SK-N-SH treated with all-trans-retinoic acid at 6 μM for 48 hours (cell line): Measurements from ENCODE around the gene KCTD10.

Source experiments
- ATAC-seq: fragments of 200-7000 bp; cut with Tn5 transposase; 3 replicates; pipeline ENCODE4 v1.9.1; 2020; ENCODE audit warnings: mild to moderate bottlenecking, moderate library complexity
- BACH2 ChIP-seq: fragments of 250-450 bp; sonication (Bioruptor Pico); IDR thresholded peaks from 2 replicates; pipeline ENCODE4 v1.9.0; 2021; ENCODE audit warnings: mild to moderate bottlenecking, borderline replicate concordance
- CSDC2 ChIP-seq: fragments of 250-450 bp; sonication (Bioruptor Pico); IDR thresholded peaks from 2 replicates; pipeline ENCODE4 v1.5.0; 2020; ENCODE audit warnings: mild to moderate bottlenecking, moderate library complexity
- ESRRG ChIP-seq: fragments of 250-450 bp; sonication (Bioruptor Pico); IDR thresholded peaks from 2 replicates; pipeline ENCODE4 v1.6.1; 2021; ENCODE audit warnings: mild to moderate bottlenecking
- GLIS3 ChIP-seq: fragments of 250-450 bp; sonication (Bioruptor Pico); IDR thresholded peaks from 2 replicates; pipeline ENCODE4 v1.5.0; 2020; ENCODE audit warnings: mild to moderate bottlenecking, moderate library complexity
- PPARA ChIP-seq: fragments of 250-450 bp; sonication (Bioruptor Pico); IDR thresholded peaks from 2 replicates; pipeline ENCODE4 v1.5.0; 2020; ENCODE audit warnings: mild to moderate bottlenecking, borderline replicate concordance
- RARB ChIP-seq: fragments of 250-450 bp; sonication (Bioruptor Pico); IDR thresholded peaks from 2 replicates; pipeline ENCODE4 v1.8.0; 2021; ENCODE audit warnings: mild to moderate bottlenecking, moderate library complexity
- TCF4 ChIP-seq: fragments of 250-450 bp; sonication (Bioruptor Pico); IDR thresholded peaks from 2 replicates; pipeline ENCODE4 v1.8.0; 2021; ENCODE audit warnings: mild to moderate bottlenecking, moderate library complexity, borderline replicate concordance
- TOX ChIP-seq: fragments of 250-450 bp; sonication (Bioruptor Pico); IDR thresholded peaks from 2 replicates; pipeline ENCODE4 v1.8.0; 2021; ENCODE audit warnings: mild to moderate bottlenecking, moderate library complexity, borderline replicate concordance
- ZFP3 ChIP-seq: fragments of 250-450 bp; sonication (Bioruptor Pico); IDR thresholded peaks from 2 replicates; pipeline ENCODE4 v1.5.0; 2020; ENCODE audit warnings: mild to moderate bottlenecking, moderate library complexity
- ZFP30 ChIP-seq: fragments of 450-650 bp; formaldehyde crosslinking; IDR thresholded peaks from 2 replicates; pipeline ENCODE4 v1.5.0; 2022; ENCODE audit warnings: mild to moderate bottlenecking, moderate library complexity
- ZNF565 ChIP-seq: fragments of 450-650 bp; formaldehyde crosslinking; conservative IDR thresholded peaks from 2 replicates; pipeline ENCODE4 v1.5.0; 2020; ENCODE audit warnings: low read depth, mild to moderate bottlenecking, moderate library complexity
- ZNF70 ChIP-seq: fragments of 450-650 bp; formaldehyde crosslinking; IDR thresholded peaks from 2 replicates; pipeline ENCODE4 v1.5.0; 2020; ENCODE audit warnings: mild to moderate bottlenecking, moderate library complexity
- ZNF8 ChIP-seq: fragments of 450-650 bp; formaldehyde crosslinking; IDR thresholded peaks from 2 replicates; pipeline ENCODE4 v1.5.0; 2020; ENCODE audit warnings: mild to moderate bottlenecking, moderate library complexity
- TF ChIP-seq, protein P1 (sequence below): fragments of 250-450 bp; sonication (Bioruptor Pico); IDR thresholded peaks from 2 replicates; pipeline ENCODE4 v1.5.1; 2020; ENCODE audit warnings: low read depth, mild to moderate bottlenecking, moderate library complexity
- TF ChIP-seq, protein P2 (sequence below): fragments of 250-450 bp; sonication (Bioruptor Pico); IDR thresholded peaks from 2 replicates; pipeline ENCODE4 v1.8.0; 2020; ENCODE audit warnings: mild to moderate bottlenecking, moderate library complexity, borderline replicate concordance
- TF ChIP-seq, protein P3 (sequence below): fragments of 250-450 bp; sonication (Bioruptor Pico); IDR thresholded peaks from 2 replicates; pipeline ENCODE4 v1.5.0; 2020; ENCODE audit warnings: mild to moderate bottlenecking, moderate library complexity
- TF ChIP-seq, protein P4 (sequence below): fragments of 250-450 bp; sonication (Bioruptor Pico); IDR thresholded peaks from 2 replicates; pipeline ENCODE4 v1.5.1; 2021; ENCODE audit warnings: mild to moderate bottlenecking, moderate library complexity
- TF ChIP-seq, protein P5 (sequence below): fragments of 250-450 bp; sonication (Bioruptor Pico); IDR thresholded peaks from 2 replicates; pipeline ENCODE4 v1.8.0; 2021; ENCODE audit warnings: low read depth, mild to moderate bottlenecking, moderate library complexity, borderline replicate concordance

KCTD10 gene

DNA sequence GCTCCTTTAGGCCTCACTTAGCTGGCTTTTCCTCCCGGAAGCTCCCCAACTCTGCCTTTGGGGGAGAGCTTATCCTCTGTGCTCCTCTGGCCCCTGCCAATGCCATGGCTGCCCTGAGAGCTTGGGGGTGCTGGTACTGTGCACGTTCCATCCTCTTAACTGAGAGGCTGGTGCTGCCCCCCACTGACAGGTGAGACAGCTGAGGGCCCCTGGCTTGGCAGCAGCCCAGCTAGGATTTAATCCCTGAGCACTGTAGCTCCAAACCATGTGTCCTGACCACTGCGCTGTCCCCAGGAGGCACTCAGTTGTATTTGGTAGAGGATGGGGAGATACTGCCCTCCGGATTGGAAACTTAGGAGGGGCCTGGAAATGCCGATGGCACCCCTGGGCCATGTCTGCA, 46.4 kb upstream of the KCTD10 start:
- ATAC-seq: no peak
- TF ChIP-seq RARB (CRISPR knock-in tag): no peak
- no peak for TF ChIP-seq ESRRG (CRISPR knock-in tag)
- TF ChIP-seq, protein P1, sequence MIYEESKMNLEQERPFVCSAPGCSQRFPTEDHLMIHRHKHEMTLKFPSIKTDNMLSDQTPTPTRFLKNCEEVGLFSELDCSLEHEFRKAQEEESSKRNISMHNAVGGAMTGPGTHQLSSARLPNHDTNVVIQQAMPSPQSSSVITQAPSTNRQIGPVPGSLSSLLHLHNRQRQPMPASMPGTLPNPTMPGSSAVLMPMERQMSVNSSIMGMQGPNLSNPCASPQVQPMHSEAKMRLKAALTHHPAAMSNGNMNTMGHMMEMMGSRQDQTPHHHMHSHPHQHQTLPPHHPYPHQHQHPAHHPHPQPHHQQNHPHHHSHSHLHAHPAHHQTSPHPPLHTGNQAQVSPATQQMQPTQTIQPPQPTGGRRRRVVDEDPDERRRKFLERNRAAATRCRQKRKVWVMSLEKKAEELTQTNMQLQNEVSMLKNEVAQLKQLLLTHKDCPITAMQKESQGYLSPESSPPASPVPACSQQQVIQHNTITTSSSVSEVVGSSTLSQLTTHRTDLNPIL (CRISPR knock-in tag): no peak
- TF ChIP-seq PPARA: no peak
- TF ChIP-seq ZFP30: no peak
- no peak for TF ChIP-seq GLIS3 (CRISPR knock-in tag)
- TF ChIP-seq ZNF565 (CRISPR knock-in tag): no peak

DNA sequence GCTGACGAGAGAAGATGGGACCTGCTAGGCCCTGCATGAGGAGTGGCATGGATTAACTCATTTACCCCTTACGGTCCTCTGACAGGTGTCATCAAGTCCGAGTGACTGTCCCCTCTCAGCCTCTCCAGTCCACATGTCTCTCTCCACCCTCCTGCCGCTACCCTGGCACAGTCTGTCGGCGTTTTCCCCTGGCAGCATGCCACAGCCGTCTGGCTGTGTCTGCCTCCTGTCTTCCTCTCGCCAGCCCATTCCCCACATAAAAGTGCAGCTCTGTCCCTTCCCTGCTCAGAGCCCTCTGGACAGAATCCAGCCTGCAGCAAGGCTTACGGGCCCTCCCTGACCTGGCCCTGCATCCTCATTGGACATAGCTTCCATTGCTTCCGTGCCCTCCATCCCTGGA, 46.0 kb upstream of the KCTD10 start:
- TF ChIP-seq, protein P2, sequence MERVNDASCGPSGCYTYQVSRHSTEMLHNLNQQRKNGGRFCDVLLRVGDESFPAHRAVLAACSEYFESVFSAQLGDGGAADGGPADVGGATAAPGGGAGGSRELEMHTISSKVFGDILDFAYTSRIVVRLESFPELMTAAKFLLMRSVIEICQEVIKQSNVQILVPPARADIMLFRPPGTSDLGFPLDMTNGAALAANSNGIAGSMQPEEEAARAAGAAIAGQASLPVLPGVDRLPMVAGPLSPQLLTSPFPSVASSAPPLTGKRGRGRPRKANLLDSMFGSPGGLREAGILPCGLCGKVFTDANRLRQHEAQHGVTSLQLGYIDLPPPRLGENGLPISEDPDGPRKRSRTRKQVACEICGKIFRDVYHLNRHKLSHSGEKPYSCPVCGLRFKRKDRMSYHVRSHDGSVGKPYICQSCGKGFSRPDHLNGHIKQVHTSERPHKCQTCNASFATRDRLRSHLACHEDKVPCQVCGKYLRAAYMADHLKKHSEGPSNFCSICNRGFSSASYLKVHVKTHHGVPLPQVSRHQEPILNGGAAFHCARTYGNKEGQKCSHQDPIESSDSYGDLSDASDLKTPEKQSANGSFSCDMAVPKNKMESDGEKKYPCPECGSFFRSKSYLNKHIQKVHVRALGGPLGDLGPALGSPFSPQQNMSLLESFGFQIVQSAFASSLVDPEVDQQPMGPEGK (CRISPR knock-in tag): no peak
- TF ChIP-seq GLIS3 (CRISPR knock-in tag) (no peak), BACH2 (CRISPR knock-in tag) (no peak)
- TF ChIP-seq, protein P3, sequence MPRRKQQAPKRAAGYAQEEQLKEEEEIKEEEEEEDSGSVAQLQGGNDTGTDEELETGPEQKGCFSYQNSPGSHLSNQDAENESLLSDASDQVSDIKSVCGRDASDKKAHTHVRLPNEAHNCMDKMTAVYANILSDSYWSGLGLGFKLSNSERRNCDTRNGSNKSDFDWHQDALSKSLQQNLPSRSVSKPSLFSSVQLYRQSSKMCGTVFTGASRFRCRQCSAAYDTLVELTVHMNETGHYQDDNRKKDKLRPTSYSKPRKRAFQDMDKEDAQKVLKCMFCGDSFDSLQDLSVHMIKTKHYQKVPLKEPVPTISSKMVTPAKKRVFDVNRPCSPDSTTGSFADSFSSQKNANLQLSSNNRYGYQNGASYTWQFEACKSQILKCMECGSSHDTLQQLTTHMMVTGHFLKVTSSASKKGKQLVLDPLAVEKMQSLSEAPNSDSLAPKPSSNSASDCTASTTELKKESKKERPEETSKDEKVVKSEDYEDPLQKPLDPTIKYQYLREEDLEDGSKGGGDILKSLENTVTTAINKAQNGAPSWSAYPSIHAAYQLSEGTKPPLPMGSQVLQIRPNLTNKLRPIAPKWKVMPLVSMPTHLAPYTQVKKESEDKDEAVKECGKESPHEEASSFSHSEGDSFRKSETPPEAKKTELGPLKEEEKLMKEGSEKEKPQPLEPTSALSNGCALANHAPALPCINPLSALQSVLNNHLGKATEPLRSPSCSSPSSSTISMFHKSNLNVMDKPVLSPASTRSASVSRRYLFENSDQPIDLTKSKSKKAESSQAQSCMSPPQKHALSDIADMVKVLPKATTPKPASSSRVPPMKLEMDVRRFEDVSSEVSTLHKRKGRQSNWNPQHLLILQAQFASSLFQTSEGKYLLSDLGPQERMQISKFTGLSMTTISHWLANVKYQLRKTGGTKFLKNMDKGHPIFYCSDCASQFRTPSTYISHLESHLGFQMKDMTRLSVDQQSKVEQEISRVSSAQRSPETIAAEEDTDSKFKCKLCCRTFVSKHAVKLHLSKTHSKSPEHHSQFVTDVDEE (CRISPR knock-in tag): peak; percentile 69; the same call in 1 of the 2 replicates
- TF ChIP-seq, protein P4, sequence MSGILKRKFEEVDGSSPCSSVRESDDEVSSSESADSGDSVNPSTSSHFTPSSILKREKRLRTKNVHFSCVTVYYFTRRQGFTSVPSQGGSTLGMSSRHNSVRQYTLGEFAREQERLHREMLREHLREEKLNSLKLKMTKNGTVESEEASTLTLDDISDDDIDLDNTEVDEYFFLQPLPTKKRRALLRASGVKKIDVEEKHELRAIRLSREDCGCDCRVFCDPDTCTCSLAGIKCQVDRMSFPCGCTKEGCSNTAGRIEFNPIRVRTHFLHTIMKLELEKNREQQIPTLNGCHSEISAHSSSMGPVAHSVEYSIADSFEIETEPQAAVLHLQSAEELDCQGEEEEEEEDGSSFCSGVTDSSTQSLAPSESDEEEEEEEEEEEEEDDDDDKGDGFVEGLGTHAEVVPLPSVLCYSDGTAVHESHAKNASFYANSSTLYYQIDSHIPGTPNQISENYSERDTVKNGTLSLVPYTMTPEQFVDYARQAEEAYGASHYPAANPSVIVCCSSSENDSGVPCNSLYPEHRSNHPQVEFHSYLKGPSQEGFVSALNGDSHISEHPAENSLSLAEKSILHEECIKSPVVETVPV: no peak
- ATAC-seq: peak; percentile 30; the same call in 1 of the 3 replicates

DNA sequence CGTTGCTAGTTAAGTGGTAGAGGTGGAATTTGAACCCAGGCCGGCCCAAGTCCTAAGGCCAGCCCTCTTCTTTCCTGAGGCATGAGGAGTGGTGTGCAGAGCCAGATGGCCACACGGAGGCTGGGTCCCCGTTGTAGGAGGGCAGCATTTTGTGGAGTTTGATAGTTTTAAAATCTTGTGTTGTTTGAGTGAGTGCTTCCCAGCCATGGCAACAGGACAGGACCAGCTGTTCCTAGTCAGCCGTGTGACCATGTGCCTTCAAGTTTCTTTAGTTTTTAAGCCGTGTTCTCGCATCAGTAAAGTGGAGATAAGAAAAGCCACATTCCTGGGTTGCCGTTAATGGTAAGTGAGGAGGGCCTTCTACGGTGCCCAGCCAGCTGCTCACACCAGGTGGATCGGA, 44.7 kb upstream of the KCTD10 start:
- no peak for ATAC-seq
- TF ChIP-seq ZNF8 (CRISPR knock-in tag) (no peak), ZFP3 (no peak), ZNF70 (CRISPR knock-in tag) (no peak), PPARA (no peak), CSDC2 (CRISPR knock-in tag) (no peak), TOX (CRISPR knock-in tag) (no peak), ESRRG (CRISPR knock-in tag) (no peak), BACH2 (CRISPR knock-in tag) (no peak), ZFP30 (no peak), RARB (CRISPR knock-in tag) (no peak), TCF4 (CRISPR knock-in tag) (no peak)
- TF ChIP-seq, protein P2 (CRISPR knock-in tag): no peak
- TF ChIP-seq, protein P5, sequence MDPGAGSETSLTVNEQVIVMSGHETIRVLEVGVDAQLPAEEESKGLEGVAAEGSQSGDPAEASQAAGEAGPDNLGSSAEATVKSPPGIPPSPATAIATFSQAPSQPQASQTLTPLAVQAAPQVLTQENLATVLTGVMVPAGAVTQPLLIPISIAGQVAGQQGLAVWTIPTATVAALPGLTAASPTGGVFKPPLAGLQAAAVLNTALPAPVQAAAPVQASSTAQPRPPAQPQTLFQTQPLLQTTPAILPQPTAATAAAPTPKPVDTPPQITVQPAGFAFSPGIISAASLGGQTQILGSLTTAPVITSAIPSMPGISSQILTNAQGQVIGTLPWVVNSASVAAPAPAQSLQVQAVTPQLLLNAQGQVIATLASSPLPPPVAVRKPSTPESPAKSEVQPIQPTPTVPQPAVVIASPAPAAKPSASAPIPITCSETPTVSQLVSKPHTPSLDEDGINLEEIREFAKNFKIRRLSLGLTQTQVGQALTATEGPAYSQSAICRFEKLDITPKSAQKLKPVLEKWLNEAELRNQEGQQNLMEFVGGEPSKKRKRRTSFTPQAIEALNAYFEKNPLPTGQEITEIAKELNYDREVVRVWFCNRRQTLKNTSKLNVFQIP: no peak
